Panc1 (cell line): ENCODE measurements around the gene PPP2R2B. TPM values are rescaled to one million over a fixed set of nuclear protein-coding genes. Genes with fewer than 3 reads are reported as not detected.

Source experiments
- ATAC-seq: fragments of 200-7000 bp; cut with Tn5 transposase; 2 replicates; pipeline ENCODE4 v1.9.1; 2020; ENCODE audit warnings: mild to moderate bottlenecking, moderate library complexity
- BruUV-seq: library from RNA; stranded (reverse); fragments of 400-500 nt; replicated peaks from 2 replicates; lab custom pipeline; 2021; lab: Mats Ljungman, UMichigan
- CTCF ChIA-PET: fragments of 300-600 bp; sonication (Branson Sonifier 250); formaldehyde crosslinking; loops from one replicate; lab custom pipeline; 2022; ENCODE audit warnings: antibody characterized with exemption; lab: Charles Lee
- POLR2A ChIA-PET: fragments of 300-600 bp; sonication (Branson Sonifier 250); formaldehyde crosslinking; loops from one replicate; lab custom pipeline; 2022; ENCODE audit warnings: antibody characterized with exemption; lab: Charles Lee
- DNase-seq: peaks from one replicate; pipeline ENCODE4 v3.0.0-alpha.2; 2010; ENCODE audit warnings: low read depth, low spot score
- H3K27ac ChIP-seq: 2 replicates; pipeline ENCODE4 v1.5.1; 2011; ENCODE audit warnings: mild to moderate bottlenecking, low read length, inconsistent platforms
- H3K27me3 ChIP-seq: fragments of 200-500 bp; sonication (Bioruptor generic); 2 replicates; pipeline ENCODE4 v1.6.0; 2014; ENCODE audit warnings: low read length, inconsistent platforms; ENCODE audit not compliant: control insufficient read depth, insufficient read depth
- H3K36me3 ChIP-seq: fragments of 200-500 bp; sonication (Bioruptor generic); 2 replicates; pipeline ENCODE4 v1.5.1; 2014; ENCODE audit warnings: inconsistent platforms, mild to moderate bottlenecking, low read length, moderate library complexity; ENCODE audit not compliant: control insufficient read depth, insufficient read depth
- H3K4me1 ChIP-seq: 2 replicates; pipeline ENCODE4 v1.5.1; 2011; ENCODE audit warnings: inconsistent platforms, mild to moderate bottlenecking, low read length, moderate library complexity; ENCODE audit not compliant: control insufficient read depth, insufficient read depth
- H3K4me3 ChIP-seq, 2 experiments: 2 replicates each; pipeline ENCODE4 v1.5.1; 2011 to 2012; ENCODE audit warnings: low read depth in 2 of 2, low read length in 2 of 2, mild to moderate bottlenecking in 2 of 2, inconsistent platforms in 1 of 2, moderate library complexity in 1 of 2
- H3K9me3 ChIP-seq: fragments of 200-500 bp; sonication (Bioruptor generic); 2 replicates; pipeline ENCODE4 v1.5.1; 2014; ENCODE audit warnings: low read depth, mild to moderate bottlenecking, inconsistent platforms, low read length, moderate library complexity; ENCODE audit not compliant: control insufficient read depth, insufficient read depth
- CTCF ChIP-seq: fragments of 450-650 bp; IDR thresholded peaks from 2 replicates; pipeline ENCODE4 v1.5.1; 2017; ENCODE audit warnings: mild to moderate bottlenecking
- POLR2AphosphoS5 ChIP-seq: IDR thresholded peaks from 2 replicates; pipeline ENCODE4 v1.6.1; 2012; ENCODE audit warnings: mild to moderate bottlenecking, low read depth, low read length, moderate library complexity
- SIN3A ChIP-seq: IDR thresholded peaks from 2 replicates; pipeline ENCODE4 v1.6.1; 2012; ENCODE audit warnings: low read depth, mild to moderate bottlenecking, low read length, moderate library complexity, borderline replicate concordance; ENCODE audit not compliant: insufficient read depth
- TCF7L2 ChIP-seq: IDR thresholded peaks from 2 replicates; pipeline ENCODE4 v1.6.1; 2011; ENCODE audit warnings: mild to moderate bottlenecking, low read depth, low read length, inconsistent platforms
- in situ Hi-C: cut with HindIII; loops from 2 replicates; pipeline ENCODE4 v1.10.0; 2016; ENCODE audit warnings: low sequenced_read_pairs, low pct_unique_long_range_greater_than_20kb
- intact Hi-C: fragments of 100-400 bp; cut with micrococcal nuclease; formaldehyde crosslinking; loops from one replicate; pipeline ENCODE4 v1.10.0; 2022; ENCODE audit not compliant: unreplicated experiment
- total RNA-seq: library from RNA; stranded (reverse); gene quantifications from one replicate; pipeline ENCODE4 v1.2.1, GENCODE V29; 2021; ENCODE audit not compliant: unreplicated experiment
- TF ChIP-seq, protein P1 (sequence below), 2 experiments: IDR thresholded peaks; 2 replicates each; pipeline ENCODE4 v1.6.1; 2011 to 2012; ENCODE audit warnings: low read depth in 2 of 2, control low read depth in 1 of 2, low read length in 1 of 2, mild to moderate bottlenecking in 1 of 2, moderate library complexity in 1 of 2; ENCODE audit not compliant: insufficient read depth in 1 of 2

PPP2R2B gene
- total RNA-seq, 1 experiment from 2014 or later = 8.8 TPM

DNA sequence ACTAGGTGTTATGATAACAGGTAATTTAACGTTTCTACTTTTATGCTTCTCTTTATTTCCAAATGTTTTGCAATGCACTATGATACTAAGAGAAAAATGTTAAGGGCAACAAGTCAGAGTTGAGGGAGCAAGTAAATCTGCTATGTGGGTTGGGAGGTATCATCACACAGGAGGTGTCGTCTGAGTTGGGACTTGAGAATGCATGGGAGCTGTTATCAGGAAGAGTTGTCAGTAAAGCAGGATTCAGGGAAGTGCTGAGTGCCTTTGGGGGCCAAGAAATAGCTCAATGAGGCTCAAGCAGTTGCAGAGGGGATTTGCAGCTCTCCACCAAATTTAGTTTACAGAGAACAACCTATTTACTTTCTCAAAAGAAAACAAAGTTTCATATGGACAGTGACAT lies 108.0 kb downstream of the PPP2R2B start:
- ChIA-PET CTCF (no interaction called here), POLR2A (no interaction called here)
- H3K4me3 ChIP-seq = no peak overlapping the region
- peaks cover 3% of the 10 kb centered on the region; the same call in 1 of the 2 replicates for H3K4me1 ChIP-seq
- H3K36me3 ChIP-seq = no peaks in the 10 kb centered on the region
- H3K27ac ChIP-seq = no peak overlapping the region
- no peaks in the 10 kb centered on the region for H3K27me3 ChIP-seq
- TF ChIP-seq TCF7L2 (no peak), POLR2AphosphoS5 (no peak), SIN3A (no peak), CTCF (no peak)
- TF ChIP-seq, protein P1, sequence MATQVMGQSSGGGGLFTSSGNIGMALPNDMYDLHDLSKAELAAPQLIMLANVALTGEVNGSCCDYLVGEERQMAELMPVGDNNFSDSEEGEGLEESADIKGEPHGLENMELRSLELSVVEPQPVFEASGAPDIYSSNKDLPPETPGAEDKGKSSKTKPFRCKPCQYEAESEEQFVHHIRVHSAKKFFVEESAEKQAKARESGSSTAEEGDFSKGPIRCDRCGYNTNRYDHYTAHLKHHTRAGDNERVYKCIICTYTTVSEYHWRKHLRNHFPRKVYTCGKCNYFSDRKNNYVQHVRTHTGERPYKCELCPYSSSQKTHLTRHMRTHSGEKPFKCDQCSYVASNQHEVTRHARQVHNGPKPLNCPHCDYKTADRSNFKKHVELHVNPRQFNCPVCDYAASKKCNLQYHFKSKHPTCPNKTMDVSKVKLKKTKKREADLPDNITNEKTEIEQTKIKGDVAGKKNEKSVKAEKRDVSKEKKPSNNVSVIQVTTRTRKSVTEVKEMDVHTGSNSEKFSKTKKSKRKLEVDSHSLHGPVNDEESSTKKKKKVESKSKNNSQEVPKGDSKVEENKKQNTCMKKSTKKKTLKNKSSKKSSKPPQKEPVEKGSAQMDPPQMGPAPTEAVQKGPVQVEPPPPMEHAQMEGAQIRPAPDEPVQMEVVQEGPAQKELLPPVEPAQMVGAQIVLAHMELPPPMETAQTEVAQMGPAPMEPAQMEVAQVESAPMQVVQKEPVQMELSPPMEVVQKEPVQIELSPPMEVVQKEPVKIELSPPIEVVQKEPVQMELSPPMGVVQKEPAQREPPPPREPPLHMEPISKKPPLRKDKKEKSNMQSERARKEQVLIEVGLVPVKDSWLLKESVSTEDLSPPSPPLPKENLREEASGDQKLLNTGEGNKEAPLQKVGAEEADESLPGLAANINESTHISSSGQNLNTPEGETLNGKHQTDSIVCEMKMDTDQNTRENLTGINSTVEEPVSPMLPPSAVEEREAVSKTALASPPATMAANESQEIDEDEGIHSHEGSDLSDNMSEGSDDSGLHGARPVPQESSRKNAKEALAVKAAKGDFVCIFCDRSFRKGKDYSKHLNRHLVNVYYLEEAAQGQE (IDR thresholded peaks at IDR 0.05; ENCODE audit: insufficient read depth in 1 of 2, low read depth in 2 of 2, low read length in 1 of 2) = no peak
- no peak for ATAC-seq
- intact Hi-C loops = no loop called here
- BruUV-seq = no TSS peak
- in situ Hi-C loops = no loop called here
- no peaks in the 10 kb centered on the region for H3K9me3 ChIP-seq
- DNase-seq = no peak

- ATAC-seq = no peak
- TF ChIP-seq SIN3A = no peak
- no peak for TF ChIP-seq POLR2AphosphoS5
- TF ChIP-seq TCF7L2 = no peak
- TF ChIP-seq CTCF = no peak
- TF ChIP-seq, protein P1 (IDR thresholded peaks at IDR 0.05; ENCODE audit: insufficient read depth in 1 of 2, low read depth in 2 of 2, low read length in 1 of 2) = no peak
- Histone ChIP-seq H3K4me1 (no peaks in the 10 kb centered on the region), H3K27ac (no peak overlapping the region), H3K4me3 (no peak overlapping the region), H3K36me3 (no peaks in the 10 kb centered on the region), H3K9me3 (no peaks in the 10 kb centered on the region), H3K27me3 (no peaks in the 10 kb centered on the region)
- intact Hi-C loops = no loop called here
- BruUV-seq = no TSS peak
- DNase-seq = no peak
- CTCF ChIA-PET = interaction anchor here (0.7 kb wide), 1 partner anchor 19 kb away, joined by 5 read pairs; no protein-coding TSS in a partner anchor
- in situ Hi-C loops = no loop called here
- POLR2A ChIA-PET = no interaction called here
Observed at GRCh38 chr5:146767534-146767933, 111.0 kb downstream of the PPP2R2B start.
